NB4 (cell line): ENCODE results near the gene SLC6A12.

ENCODE experiments used
- DNase-seq: peaks from one replicate; pipeline ENCODE4 v3.0.0; 2010; ENCODE audit warnings: low read depth
- H3K4me3 ChIP-seq: one replicate; pipeline ENCODE4 v1.5.1; 2011; ENCODE audit warnings: mild to moderate bottlenecking, low read depth, low read length, moderate library complexity
- CTCF ChIP-seq: IDR thresholded peaks from one replicate; pipeline ENCODE4 v1.5.1; 2012; ENCODE audit warnings: low read depth, low read length
- MAX ChIP-seq: IDR thresholded peaks from 2 replicates; pipeline ENCODE4 v1.6.1; 2011; ENCODE audit warnings: low read depth, low read length
- MYC ChIP-seq: IDR thresholded peaks from 2 replicates; pipeline ENCODE4 v1.6.1; 2011; ENCODE audit warnings: low read depth, low read length
- POLR2A ChIP-seq: IDR thresholded peaks from 2 replicates; pipeline ENCODE4 v1.6.1; 2011; ENCODE audit warnings: mild to moderate bottlenecking; ENCODE audit not compliant: insufficient read length; ENCODE audit errors: extremely low read depth

The SLC6A12 gene

GRCh38 chr12:170371-171225 is 43.4 kb downstream of the SLC6A12 start:
- no peak overlapping the region for H3K4me3 ChIP-seq
- TF ChIP-seq CTCF = no peak
- TF ChIP-seq MAX = no peak
- no peak for TF ChIP-seq POLR2A
- TF ChIP-seq MYC = no peak
- DNase-seq = no peak

GRCh38 chr12:169528-170370 is 44.2 kb downstream of the SLC6A12 start:
- no peak overlapping the region for H3K4me3 ChIP-seq
- DNase-seq = no peak

GRCh38 chr12:168763-169525 is 45.0 kb downstream of the SLC6A12 start:
- H3K4me3 ChIP-seq = no peak overlapping the region
- peak; percentile 90 for DNase-seq
- peak; percentile 26 for TF ChIP-seq CTCF
- no peak for TF ChIP-seq MAX
- TF ChIP-seq MYC = peak; percentile 31; the same call in 1 of the 2 replicates
- TF ChIP-seq POLR2A = no peak

More at GRCh38 chr12:169528-170370, 44.2 kb downstream of the SLC6A12 start:
- TF ChIP-seq POLR2A (no peak), MYC (no peak)

- TF ChIP-seq MAX (no peak), CTCF (no peak), POLR2A (no peak), MYC (no peak)
- H3K4me3 ChIP-seq = no peak overlapping the region
- no peak for DNase-seq
These were observed 45.9 kb downstream of the SLC6A12 start for GRCh38 chr12:167959-168600.

- H3K4me3 ChIP-seq = no peak overlapping the region
- TF ChIP-seq CTCF = no peak
- DNase-seq = no peak
These were observed 47.4 kb downstream of the SLC6A12 start for GRCh38 chr12:166425-167075.
